ENCODE measurements around the gene RFX2.
A peak's percentile ranks its signal among the peaks of the same experiment; 100 is the strongest.

RFX2 gene

DNA sequence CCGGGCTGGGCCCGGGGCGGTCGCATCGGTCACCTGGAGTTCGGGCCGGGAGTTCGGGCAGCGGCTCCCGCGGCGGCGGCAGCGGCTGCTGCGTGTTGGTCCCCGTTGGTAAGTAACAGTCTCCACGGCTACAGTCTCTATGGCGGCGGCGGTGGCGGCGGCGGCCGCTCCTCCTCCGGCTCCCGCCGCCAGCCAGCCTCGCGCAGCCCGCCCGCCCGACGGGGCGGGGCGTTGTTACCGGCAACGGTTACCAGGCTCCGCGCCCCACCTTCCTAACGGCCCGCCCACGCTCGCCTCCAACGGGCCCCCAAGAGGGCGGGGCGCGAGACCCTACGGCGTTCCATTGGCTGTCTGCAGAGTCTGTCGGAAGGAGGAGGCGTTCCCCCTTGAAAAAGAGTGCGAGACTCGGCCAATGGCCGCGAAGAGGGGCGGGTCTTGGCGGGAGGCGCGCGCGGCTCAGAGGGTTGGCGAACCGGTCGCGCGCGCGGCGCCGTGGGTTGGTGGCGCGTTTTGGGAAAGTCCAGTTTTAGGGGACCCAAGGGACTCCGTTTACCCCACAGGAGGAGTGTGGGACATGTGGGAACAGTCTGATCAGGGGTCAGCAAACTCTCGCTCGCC is at the start of gene RFX2:
TSS of gene RFX2 (minus strand) at position 141 of the 618 bp plus-strand sequence. CDS start 63,004 bp downstream, outside the sequence.
- Histone ChIP-seq H3K4me3 (ENCODE audit: low read length) (peak within 1 kb of the TSS; percentile 88), H3K4me1 (ENCODE audit: control insufficient read depth, insufficient read depth, low read length) (peaks cover 21% of the 10 kb centered on the region), H3K36me3 (ENCODE audit: control insufficient read depth, insufficient read depth, low read length, severe bottlenecking) (no peaks in the 10 kb centered on the region), H3K9me3 (ENCODE audit: control insufficient read depth, low read length) (no peaks in the 10 kb centered on the region), H3K27me3 (replicated peaks; ENCODE audit: control insufficient read depth, insufficient read depth, low read length) (no peaks in the 10 kb centered on the region), H3K9ac (ENCODE audit: low read length) (peak within 1 kb of the TSS; percentile 94)
- peak; percentile 100 for DNase-seq (ENCODE audit: low read depth)

DNA sequence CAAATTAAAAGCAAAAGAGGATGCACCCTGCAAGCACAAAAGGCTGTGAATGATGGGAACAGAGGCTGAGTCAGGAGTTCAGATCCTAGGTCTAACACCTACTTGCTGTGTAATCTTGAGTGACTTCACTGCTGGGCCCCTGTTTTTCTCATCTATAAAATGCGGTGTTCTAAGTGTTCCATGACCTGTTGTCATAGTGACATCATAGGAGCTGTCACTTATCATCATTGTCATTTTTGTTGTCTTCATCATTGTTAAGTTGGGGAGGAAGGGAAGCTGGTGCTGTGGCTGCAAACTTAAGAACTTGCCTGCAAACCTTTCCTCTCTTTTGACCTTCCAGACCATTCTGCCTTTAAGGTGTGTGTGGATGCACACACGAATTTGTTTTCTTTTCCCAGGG is 45.7 kb upstream of the RFX2 start:
- Histone ChIP-seq H3K4me1 (ENCODE audit: control insufficient read depth, insufficient read depth, low read length) (no peaks in the 10 kb centered on the region), H3K9me3 (ENCODE audit: control insufficient read depth, low read length) (peaks cover 15% of the 10 kb centered on the region), H3K36me3 (ENCODE audit: control insufficient read depth, insufficient read depth, low read length, severe bottlenecking) (no peaks in the 10 kb centered on the region), H3K4me3 (ENCODE audit: low read length) (no peak overlapping the region), H3K27me3 (replicated peaks; ENCODE audit: control insufficient read depth, insufficient read depth, low read length) (no peaks in the 10 kb centered on the region), H3K9ac (ENCODE audit: low read length) (no peak overlapping the region)
- DNase-seq (ENCODE audit: low read depth) = no peak

DNA sequence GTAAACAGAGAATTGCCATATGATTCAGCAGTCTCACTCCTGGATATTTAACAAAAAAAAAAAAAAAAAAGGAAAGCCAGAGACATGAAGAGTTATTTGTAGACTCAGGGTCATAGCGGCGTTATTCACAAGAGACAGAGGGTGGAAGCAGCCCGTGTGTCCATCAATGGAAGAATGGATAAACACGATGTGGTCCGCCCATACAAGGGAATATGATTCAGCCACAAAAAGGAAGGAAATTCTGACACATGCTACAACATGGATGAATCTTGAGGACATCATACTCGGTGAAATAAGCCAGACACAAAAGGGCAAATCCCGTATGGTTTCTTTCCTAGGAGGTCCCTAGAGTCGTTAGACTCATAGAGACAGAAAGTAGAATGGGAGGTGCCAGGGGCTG is 40.0 kb upstream of the RFX2 start:
- H3K4me3 ChIP-seq (ENCODE audit: low read length) = no peak overlapping the region
- no peak overlapping the region for H3K9ac ChIP-seq (ENCODE audit: low read length)
- H3K4me1 ChIP-seq (ENCODE audit: control insufficient read depth, insufficient read depth, low read length) = no peaks in the 10 kb centered on the region
- H3K9me3 ChIP-seq (ENCODE audit: control insufficient read depth, low read length) = peaks cover 10% of the 10 kb centered on the region
- H3K36me3 ChIP-seq (ENCODE audit: control insufficient read depth, insufficient read depth, low read length, severe bottlenecking) = no peaks in the 10 kb centered on the region
- H3K27me3 ChIP-seq (replicated peaks; ENCODE audit: control insufficient read depth, insufficient read depth, low read length) = no peaks in the 10 kb centered on the region
- DNase-seq (ENCODE audit: low read depth) = no peak

DNA sequence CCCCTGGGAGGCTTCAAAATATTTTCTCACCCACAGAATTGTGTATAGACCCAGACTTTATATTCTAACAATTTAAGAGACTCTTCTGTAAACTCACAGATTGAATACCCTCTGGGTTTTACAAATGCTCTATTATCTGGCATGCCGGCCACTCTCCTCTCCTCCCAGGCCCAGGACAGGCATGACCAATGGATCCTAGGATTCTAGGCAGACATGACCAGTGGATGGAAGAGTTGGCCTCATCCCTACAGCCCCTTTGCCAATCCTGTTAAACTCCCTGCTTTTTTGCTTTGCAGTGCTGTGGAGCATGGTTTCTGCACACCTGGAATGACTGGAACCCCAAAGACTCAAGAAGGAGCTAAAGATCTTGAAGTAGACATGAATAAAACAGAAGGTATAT is 30.9 kb upstream of the RFX2 start:
- no peak for DNase-seq (ENCODE audit: low read depth)
- no peaks in the 10 kb centered on the region for H3K4me1 ChIP-seq (ENCODE audit: control insufficient read depth, insufficient read depth, low read length)
- H3K4me3 ChIP-seq (ENCODE audit: low read length) = no peak overlapping the region
- no peak overlapping the region for H3K9ac ChIP-seq (ENCODE audit: low read length)
- H3K9me3 ChIP-seq (ENCODE audit: control insufficient read depth, low read length) = no peaks in the 10 kb centered on the region
- H3K36me3 ChIP-seq (ENCODE audit: control insufficient read depth, insufficient read depth, low read length, severe bottlenecking) = no peaks in the 10 kb centered on the region
- H3K27me3 ChIP-seq (replicated peaks; ENCODE audit: control insufficient read depth, insufficient read depth, low read length) = no peaks in the 10 kb centered on the region

DNA sequence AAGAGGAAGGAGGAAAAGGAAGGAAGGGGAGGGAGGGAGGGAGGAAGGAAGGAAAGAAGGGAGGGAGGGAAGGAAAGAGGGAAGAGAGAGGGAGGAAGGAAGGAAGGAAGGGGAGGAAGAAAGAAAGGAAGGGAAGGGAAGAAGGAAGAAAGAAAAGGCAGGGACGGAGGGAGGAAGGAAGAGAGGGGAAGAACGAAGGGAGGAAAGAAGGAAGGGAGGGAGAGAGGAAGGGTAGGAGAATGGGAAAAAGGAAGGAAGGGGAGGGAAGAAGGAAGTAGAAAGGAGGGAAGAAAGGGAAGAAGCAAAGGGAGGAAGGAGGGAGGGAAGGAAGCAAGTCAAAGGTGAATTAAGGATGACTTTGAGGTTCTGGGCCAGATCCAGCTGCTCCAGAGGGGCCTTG is 28.2 kb upstream of the RFX2 start:
- Histone ChIP-seq H3K9me3 (ENCODE audit: control insufficient read depth, low read length) (no peaks in the 10 kb centered on the region), H3K4me3 (ENCODE audit: low read length) (no peak overlapping the region), H3K36me3 (ENCODE audit: control insufficient read depth, insufficient read depth, low read length, severe bottlenecking) (no peaks in the 10 kb centered on the region), H3K27me3 (replicated peaks; ENCODE audit: control insufficient read depth, insufficient read depth, low read length) (no peaks in the 10 kb centered on the region), H3K9ac (ENCODE audit: low read length) (no peak overlapping the region), H3K4me1 (ENCODE audit: control insufficient read depth, insufficient read depth, low read length) (no peaks in the 10 kb centered on the region)
- DNase-seq (ENCODE audit: low read depth) = no peak

DNA sequence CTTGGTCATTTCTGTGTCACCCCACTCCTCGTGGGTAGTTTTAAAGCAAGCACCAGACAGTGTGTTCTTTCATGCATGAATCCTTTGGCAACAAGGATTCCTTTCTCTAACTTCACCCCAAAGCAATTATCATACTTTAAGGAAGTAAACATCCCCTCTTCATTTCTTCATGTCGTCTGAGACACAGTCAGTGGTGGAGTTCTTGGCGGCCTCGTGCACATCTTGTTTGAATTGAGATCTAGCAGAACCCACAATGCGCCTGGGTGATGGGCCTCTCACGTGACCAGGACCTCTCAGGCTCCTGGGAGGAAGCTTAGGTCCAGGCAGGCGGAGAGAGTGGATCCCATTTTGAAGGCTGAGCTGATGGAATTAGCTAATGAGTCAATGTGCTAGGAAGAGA is 27.8 kb upstream of the RFX2 start:
- Histone ChIP-seq H3K4me1 (ENCODE audit: control insufficient read depth, insufficient read depth, low read length) (no peaks in the 10 kb centered on the region), H3K27me3 (replicated peaks; ENCODE audit: control insufficient read depth, insufficient read depth, low read length) (no peaks in the 10 kb centered on the region), H3K9ac (ENCODE audit: low read length) (no peak overlapping the region), H3K4me3 (ENCODE audit: low read length) (no peak overlapping the region), H3K9me3 (ENCODE audit: control insufficient read depth, low read length) (no peaks in the 10 kb centered on the region), H3K36me3 (ENCODE audit: control insufficient read depth, insufficient read depth, low read length, severe bottlenecking) (no peaks in the 10 kb centered on the region)
- peak; percentile 23 for DNase-seq (ENCODE audit: low read depth)

DNA sequence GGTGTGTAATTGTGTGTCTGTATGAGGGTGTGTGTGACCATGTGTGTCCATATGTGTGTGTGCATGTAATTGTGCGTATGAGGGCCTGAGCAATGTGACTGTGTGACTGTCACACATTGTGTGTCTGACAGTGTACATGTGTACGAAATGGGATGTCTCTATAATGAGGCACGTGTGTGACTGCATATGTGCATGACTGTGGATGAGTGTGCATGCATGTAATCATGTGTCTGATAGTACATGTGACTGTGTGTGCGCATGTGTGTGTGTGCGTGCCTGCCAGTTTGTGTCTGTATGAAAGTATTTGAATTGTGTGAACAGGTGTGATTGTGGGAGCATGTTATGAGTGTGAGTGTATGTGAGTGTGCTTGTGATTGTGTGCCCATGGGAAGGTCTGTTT is 22.9 kb upstream of the RFX2 start:
- H3K9me3 ChIP-seq (ENCODE audit: control insufficient read depth, low read length) = no peaks in the 10 kb centered on the region
- H3K27me3 ChIP-seq (replicated peaks; ENCODE audit: control insufficient read depth, insufficient read depth, low read length) = no peaks in the 10 kb centered on the region
- H3K9ac ChIP-seq (ENCODE audit: low read length) = no peak overlapping the region
- no peak overlapping the region for H3K4me3 ChIP-seq (ENCODE audit: low read length)
- H3K36me3 ChIP-seq (ENCODE audit: control insufficient read depth, insufficient read depth, low read length, severe bottlenecking) = no peaks in the 10 kb centered on the region
- no peak for DNase-seq (ENCODE audit: low read depth)
- no peaks in the 10 kb centered on the region for H3K4me1 ChIP-seq (ENCODE audit: control insufficient read depth, insufficient read depth, low read length)

DNA sequence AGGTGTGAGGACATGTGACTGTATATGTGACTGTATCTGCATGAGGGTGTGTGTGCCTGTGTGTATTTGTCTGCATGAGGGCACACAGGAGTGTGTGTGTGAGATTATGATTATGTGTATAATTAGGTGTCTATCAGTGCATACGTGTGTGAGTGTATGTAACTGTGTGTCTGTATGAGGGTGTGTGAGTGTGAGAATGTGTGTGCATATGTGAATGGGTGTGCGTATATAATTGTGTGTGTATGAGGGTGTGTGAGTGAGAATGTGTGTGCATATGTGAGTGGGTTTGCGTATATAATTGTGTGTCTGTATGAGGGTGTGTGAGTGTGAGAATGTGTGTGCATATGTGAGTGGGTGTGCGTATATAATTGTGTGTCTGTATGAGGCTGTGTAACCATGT is 22.2 kb upstream of the RFX2 start:
- peaks cover 3% of the 10 kb centered on the region for H3K9me3 ChIP-seq (ENCODE audit: control insufficient read depth, low read length)
- H3K4me3 ChIP-seq (ENCODE audit: low read length) = no peak overlapping the region
- no peak for DNase-seq (ENCODE audit: low read depth)
- H3K27me3 ChIP-seq (replicated peaks; ENCODE audit: control insufficient read depth, insufficient read depth, low read length) = no peaks in the 10 kb centered on the region
- no peaks in the 10 kb centered on the region for H3K36me3 ChIP-seq (ENCODE audit: control insufficient read depth, insufficient read depth, low read length, severe bottlenecking)
- no peak overlapping the region for H3K9ac ChIP-seq (ENCODE audit: low read length)
- H3K4me1 ChIP-seq (ENCODE audit: control insufficient read depth, insufficient read depth, low read length) = no peaks in the 10 kb centered on the region

DNA sequence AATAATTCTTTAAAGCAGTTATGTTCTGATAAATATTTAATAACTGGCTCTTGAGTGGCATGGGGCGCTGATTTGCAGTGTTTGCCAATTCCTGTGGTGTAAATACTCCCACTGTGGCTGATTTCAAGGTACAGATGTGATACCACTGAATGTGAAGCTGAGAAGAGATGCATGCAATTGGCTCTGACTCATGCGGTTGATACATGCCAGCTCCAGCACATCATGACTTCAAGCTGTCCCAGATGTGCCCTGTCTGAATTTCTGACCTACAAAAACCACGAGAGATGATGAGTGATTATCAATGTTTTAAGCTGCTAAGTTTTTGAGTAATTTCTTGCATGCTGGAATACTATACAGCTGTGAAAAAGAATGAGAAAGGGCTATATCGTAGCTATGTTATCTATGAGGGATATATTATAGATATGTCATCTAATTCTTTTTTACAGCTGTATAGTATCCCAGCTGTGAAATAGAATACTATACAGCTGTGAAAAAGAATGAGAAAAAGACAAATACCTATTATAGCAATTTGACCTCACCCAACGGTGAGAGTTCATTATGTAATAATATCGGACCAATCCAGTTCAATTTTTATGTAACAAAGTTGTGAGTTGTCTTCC is 17.5 kb upstream of the RFX2 start:
- no peak for DNase-seq (ENCODE audit: low read depth)
- Histone ChIP-seq H3K4me3 (ENCODE audit: low read length) (no peak overlapping the region), H3K9ac (ENCODE audit: low read length) (no peak overlapping the region), H3K9me3 (ENCODE audit: control insufficient read depth, low read length) (peaks cover 7% of the 10 kb centered on the region), H3K27me3 (replicated peaks; ENCODE audit: control insufficient read depth, insufficient read depth, low read length) (no peaks in the 10 kb centered on the region), H3K36me3 (ENCODE audit: control insufficient read depth, insufficient read depth, low read length, severe bottlenecking) (no peaks in the 10 kb centered on the region), H3K4me1 (ENCODE audit: control insufficient read depth, insufficient read depth, low read length) (no peaks in the 10 kb centered on the region)

DNA sequence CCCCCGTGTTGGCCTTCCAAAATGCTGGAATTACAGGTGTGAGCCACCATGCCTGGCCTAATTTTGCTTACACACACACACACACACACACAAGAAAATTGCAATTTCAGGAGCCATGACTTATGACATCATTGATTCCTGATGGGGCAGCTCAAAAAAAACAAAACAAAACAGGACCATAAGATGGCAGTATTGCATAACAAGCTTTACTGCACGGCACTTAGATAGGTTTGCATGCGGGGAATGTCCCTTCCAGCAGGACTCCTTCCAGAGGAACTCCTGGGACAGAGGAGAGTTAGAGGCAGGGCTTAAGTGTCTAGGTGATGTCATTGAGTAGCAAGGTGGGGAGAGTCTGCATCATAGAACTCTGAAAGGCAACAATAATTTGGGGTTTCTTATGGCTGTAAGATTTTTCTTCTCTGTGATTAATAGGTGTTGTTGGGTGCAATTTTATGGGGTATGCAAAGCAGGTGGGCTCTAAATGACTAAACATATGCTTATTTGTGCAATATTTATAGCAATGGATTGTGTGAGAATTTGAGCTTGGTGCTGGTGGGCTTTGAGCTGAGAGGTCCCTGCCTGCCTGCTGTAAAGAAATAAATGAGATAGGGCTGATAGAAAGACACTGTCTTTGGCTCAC is 16.2 kb upstream of the RFX2 start:
- Histone ChIP-seq H3K9ac (ENCODE audit: low read length) (no peak overlapping the region), H3K27me3 (replicated peaks; ENCODE audit: control insufficient read depth, insufficient read depth, low read length) (no peaks in the 10 kb centered on the region), H3K9me3 (ENCODE audit: control insufficient read depth, low read length) (peaks cover 7% of the 10 kb centered on the region), H3K4me1 (ENCODE audit: control insufficient read depth, insufficient read depth, low read length) (no peaks in the 10 kb centered on the region), H3K4me3 (ENCODE audit: low read length) (no peak overlapping the region), H3K36me3 (ENCODE audit: control insufficient read depth, insufficient read depth, low read length, severe bottlenecking) (no peaks in the 10 kb centered on the region)
- peak; percentile 41 for DNase-seq (ENCODE audit: low read depth)

DNA sequence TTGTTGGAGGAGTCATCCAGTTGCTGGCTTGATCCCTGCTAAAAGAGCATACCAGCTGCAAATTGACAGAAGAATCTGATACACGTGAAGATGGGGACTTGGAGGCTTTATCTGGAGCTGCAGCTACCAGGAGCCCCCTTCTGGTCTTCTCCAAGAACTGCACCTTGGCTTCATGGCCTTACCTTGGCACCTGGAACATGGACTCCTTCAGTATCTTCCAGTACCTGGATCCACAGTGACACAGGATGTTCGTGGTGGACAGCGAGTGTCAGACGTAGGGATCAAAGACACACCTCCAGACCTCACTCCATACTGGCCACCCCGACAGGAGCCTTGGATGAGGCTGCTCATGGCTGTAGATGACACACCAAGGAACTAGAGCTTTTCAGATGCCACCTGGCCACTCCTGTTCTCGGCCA is 15.3 kb upstream of the RFX2 start:
- Histone ChIP-seq H3K4me3 (ENCODE audit: low read length) (no peak overlapping the region), H3K4me1 (ENCODE audit: control insufficient read depth, insufficient read depth, low read length) (no peaks in the 10 kb centered on the region), H3K36me3 (ENCODE audit: control insufficient read depth, insufficient read depth, low read length, severe bottlenecking) (no peaks in the 10 kb centered on the region), H3K9me3 (ENCODE audit: control insufficient read depth, low read length) (peaks cover 7% of the 10 kb centered on the region), H3K9ac (ENCODE audit: low read length) (no peak overlapping the region), H3K27me3 (replicated peaks; ENCODE audit: control insufficient read depth, insufficient read depth, low read length) (no peaks in the 10 kb centered on the region)
- peak; percentile 89 for DNase-seq (ENCODE audit: low read depth)

Measured in adipocyte (in vitro differentiated cells).